Bronchial epithelial cell (primary cell): ENCODE measurements around the gene ARFGEF3. TPM values are rescaled to one million over a fixed set of nuclear protein-coding genes. Genes with fewer than 3 reads are reported as not detected.

Experiments used
- DNase-seq: peaks from one replicate; pipeline ENCODE4 v3.0.0-alpha.2; 2010; ENCODE audit warnings: low read depth
- FAIRE-seq: peaks from 2 replicates; lab custom pipeline; 2011; peaks lifted over from hg19 to GRCh38; lab: Jason Lieb, UNC
- H3K27me3 ChIP-seq: 2 replicates; pipeline ENCODE4 v1.5.1; 2011; ENCODE audit warnings: low read length; ENCODE audit not compliant: control insufficient read depth, insufficient read depth
- H3K36me3 ChIP-seq: 2 replicates; pipeline ENCODE4 v1.5.1; 2011; ENCODE audit warnings: low read length; ENCODE audit not compliant: control insufficient read depth, insufficient read depth
- H3K4me3 ChIP-seq: 2 replicates; pipeline ENCODE4 v1.5.1; 2011; ENCODE audit warnings: mild to moderate bottlenecking, low read depth, low read length, control low read depth
- total RNA-seq: library from RNA; depleted of rRNA; stranded (reverse); fragments of >200 nt; gene quantifications from 2 replicates; pipeline ENCODE4 v1.2.1, GENCODE V29; 2014
- TF ChIP-seq, protein P1 (sequence below): IDR thresholded peaks from 2 replicates; pipeline ENCODE4 v1.5.1; 2011; ENCODE audit warnings: mild to moderate bottlenecking, moderate library complexity, low read length, control low read depth, inconsistent platforms; ENCODE audit not compliant: insufficient read depth, severe bottlenecking

Gene ARFGEF3
- total RNA-seq, 1 donor from 2014 or later, result 10.3 TPM

DNA sequence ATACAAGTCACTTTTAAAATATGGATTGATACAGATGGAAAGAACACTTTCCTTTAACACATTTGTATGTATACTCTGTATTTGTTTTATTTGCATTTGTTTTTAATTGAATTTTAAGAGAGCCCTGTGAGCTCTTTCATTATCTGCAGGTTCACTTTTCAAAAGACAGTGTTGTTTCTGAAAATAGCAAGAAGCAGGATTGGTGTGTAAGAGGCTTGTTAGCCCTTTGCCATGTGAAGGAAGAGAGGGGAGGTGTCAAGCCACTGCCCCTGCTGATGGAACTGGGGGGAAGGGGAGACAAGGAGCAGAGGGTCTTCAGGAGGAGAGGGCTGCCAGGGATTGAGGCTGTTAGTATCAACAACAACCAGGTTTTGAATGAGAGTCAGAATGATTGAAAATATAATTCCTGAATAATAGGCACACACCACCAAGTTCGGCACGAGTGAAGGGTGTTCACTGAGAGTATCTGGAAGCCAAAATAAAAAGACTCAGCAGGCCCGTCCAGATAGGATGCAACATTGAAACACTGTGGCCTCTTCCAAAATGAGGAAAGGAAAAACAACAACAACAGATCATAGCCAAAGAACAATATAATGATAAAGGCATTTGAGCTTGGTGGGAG, 69.1 kb downstream of the ARFGEF3 start:
- Histone ChIP-seq H3K27me3 (no peaks in the 10 kb centered on the region), H3K36me3 (no peaks in the 10 kb centered on the region), H3K4me3 (no peak overlapping the region)
- FAIRE-seq (no peak), DNase-seq (no peak)
- TF ChIP-seq, protein P1, sequence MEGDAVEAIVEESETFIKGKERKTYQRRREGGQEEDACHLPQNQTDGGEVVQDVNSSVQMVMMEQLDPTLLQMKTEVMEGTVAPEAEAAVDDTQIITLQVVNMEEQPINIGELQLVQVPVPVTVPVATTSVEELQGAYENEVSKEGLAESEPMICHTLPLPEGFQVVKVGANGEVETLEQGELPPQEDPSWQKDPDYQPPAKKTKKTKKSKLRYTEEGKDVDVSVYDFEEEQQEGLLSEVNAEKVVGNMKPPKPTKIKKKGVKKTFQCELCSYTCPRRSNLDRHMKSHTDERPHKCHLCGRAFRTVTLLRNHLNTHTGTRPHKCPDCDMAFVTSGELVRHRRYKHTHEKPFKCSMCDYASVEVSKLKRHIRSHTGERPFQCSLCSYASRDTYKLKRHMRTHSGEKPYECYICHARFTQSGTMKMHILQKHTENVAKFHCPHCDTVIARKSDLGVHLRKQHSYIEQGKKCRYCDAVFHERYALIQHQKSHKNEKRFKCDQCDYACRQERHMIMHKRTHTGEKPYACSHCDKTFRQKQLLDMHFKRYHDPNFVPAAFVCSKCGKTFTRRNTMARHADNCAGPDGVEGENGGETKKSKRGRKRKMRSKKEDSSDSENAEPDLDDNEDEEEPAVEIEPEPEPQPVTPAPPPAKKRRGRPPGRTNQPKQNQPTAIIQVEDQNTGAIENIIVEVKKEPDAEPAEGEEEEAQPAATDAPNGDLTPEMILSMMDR, result no peak

DNA sequence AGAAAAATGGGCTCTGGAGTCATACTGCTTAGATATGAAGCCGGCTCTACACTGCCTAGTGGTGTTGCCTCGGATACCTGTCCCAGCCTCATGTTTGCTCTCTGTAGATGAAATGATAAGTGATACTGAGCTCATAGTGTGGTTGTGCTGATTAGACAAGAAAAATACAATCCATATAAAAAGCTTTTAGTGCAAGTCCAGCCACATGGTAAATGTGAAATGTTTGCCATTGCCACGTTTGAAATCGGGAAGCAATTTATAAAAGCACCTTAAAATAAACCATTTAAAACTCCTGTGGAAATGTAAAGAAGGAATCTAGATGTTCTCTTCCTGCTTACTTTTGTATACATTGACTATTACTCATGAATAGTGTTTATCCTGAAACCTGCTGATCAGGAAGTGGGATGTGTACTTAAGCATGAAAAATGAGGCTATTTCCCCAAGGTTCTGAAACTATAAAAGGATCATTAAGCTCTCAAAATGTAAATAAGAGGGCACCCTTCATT, 69.7 kb downstream of the ARFGEF3 start:
- H3K4me3 ChIP-seq, result no peak overlapping the region
- FAIRE-seq, result no peak
- no peaks in the 10 kb centered on the region for H3K36me3 ChIP-seq
- no peaks in the 10 kb centered on the region for H3K27me3 ChIP-seq
- TF ChIP-seq, protein P1, result no peak
- peak; percentile 80 for DNase-seq

DNA sequence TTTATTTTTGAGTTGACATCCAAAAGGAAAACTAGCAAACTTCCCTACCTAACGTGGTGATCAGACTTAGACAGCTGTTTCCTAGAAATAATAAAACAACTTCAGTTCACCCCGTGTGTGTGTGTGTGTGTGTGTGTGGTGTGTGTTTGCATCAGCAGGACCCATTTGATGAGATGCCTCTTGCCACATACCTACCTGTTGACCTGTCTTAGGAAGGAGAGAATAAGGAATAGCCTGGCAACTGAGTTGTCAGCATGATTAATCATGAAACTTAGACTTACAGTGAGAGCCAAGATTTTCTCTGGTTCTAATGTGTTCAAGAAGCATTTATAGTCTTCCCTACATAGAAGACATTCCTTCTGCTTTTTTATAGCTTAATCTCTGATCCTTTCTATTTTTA, 72.6 kb downstream of the ARFGEF3 start:
- DNase-seq, result peak; percentile 89
- peak; percentile 72 for FAIRE-seq
- TF ChIP-seq, protein P1, result no peak
- Histone ChIP-seq H3K36me3 (no peaks in the 10 kb centered on the region), H3K27me3 (no peaks in the 10 kb centered on the region), H3K4me3 (no peak overlapping the region)

DNA sequence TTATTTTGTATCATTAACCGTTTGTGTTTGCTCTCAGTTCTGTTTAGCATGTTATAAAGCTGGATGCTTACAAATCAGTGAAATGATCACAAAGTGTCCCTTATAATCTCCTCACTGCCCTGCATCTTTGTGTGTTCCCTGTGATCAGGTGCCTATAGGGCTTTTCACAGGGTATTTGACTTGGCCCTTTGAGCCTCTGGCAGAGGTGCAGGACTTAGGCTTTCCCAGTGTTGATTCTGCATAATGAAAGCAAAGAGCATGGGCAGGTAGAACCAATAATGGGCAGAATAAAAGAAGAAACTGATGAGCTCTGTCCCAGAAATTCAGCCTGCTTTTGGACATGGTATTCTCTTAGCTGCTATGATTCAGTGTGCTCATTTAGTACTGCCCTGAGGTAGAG, 73.5 kb downstream of the ARFGEF3 start:
- H3K36me3 ChIP-seq, result no peaks in the 10 kb centered on the region
- TF ChIP-seq, protein P1, result no peak
- H3K4me3 ChIP-seq, result no peak overlapping the region
- no peak for DNase-seq
- H3K27me3 ChIP-seq, result no peaks in the 10 kb centered on the region
- no peak for FAIRE-seq

DNA sequence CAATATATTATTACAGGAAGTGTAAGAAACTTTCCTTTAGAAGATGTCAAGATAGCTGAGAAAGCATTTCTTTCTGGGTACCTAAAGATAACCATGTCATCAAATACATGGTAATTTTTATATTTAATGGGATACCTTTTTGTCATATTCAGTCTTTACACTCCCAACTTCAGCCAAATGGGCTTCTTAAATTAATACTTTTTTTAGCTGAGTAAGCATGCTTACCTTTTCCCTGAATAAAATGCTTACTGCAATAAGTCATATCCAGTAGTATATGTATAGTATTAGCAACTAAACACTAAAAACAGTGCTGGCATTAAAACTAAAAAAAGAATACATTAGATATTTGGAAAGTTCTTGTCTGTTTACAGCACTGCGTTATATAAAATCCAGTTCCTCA, 74.0 kb downstream of the ARFGEF3 start:
- DNase-seq (no peak), FAIRE-seq (no peak)
- no peaks in the 10 kb centered on the region for H3K36me3 ChIP-seq
- H3K4me3 ChIP-seq, result no peak overlapping the region
- TF ChIP-seq, protein P1, result no peak
- no peaks in the 10 kb centered on the region for H3K27me3 ChIP-seq

DNA sequence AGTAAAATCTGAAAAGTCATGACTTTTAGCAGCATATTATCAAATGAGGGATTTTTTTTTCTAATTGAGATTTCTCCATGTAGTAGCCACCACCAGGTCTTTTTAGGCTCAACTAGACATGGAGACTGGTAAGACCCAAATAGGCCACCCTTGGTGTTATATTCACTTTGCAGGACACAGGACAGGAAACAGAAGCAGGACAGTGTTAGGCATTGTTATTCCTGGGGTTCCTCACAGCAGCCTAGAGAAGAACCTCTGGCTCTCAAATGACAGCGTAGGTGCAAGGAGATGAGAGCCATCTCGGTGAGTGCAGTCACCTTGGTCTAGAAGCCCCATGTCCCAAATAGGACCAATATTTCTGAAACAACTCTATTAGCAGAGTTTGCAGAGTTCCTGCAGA, 75.7 kb downstream of the ARFGEF3 start:
- Histone ChIP-seq H3K27me3 (no peaks in the 10 kb centered on the region), H3K36me3 (no peaks in the 10 kb centered on the region), H3K4me3 (no peak overlapping the region)
- TF ChIP-seq, protein P1, result no peak
- DNase-seq (no peak), FAIRE-seq (no peak)
